HepG2 (cell line): ENCODE data around the gene TPD52L2. TPM values are rescaled to one million over a fixed set of nuclear protein-coding genes. Genes with fewer than 3 reads are reported as not detected.

Experiments used
- ATAC-seq: fragments of 200-7000 bp; cut with Tn5 transposase; 3 replicates; pipeline ENCODE4 v1.9.1; 2020; ENCODE audit warnings: mild to moderate bottlenecking, moderate library complexity
- BruUV-seq: library from RNA; stranded (reverse); fragments of 400-500 nt; replicated peaks from 2 replicates; lab custom pipeline; 2021; lab: Mats Ljungman, UMichigan
- CTCF ChIA-PET: fragments of 300-600 bp; formaldehyde crosslinking; extraction: SDS; loops from one replicate; lab custom pipeline; 2021; ENCODE audit warnings: low total read pairs, inconsistent platforms, low intra/inter-chr PET ratio; lab: Yijun Ruan, JAX
- POLR2A ChIA-PET: fragments of 350-600 bp; sonication (Branson Sonifier 250); formaldehyde crosslinking; loops from one replicate; lab custom pipeline; 2020; ENCODE audit warnings: antibody characterized with exemption, inconsistent platforms; lab: Yijun Ruan, JAX
- DNase-seq: peaks from one replicate; pipeline ENCODE4 v3.0.0-alpha.2; 2015; ENCODE audit warnings: low spot score
- FAIRE-seq: peaks from 3 replicates; lab custom pipeline; 2011; peaks lifted over from hg19 to GRCh38; lab: Jason Lieb, UNC
- H2AFZ ChIP-seq: one replicate; pipeline ENCODE4 v1.6.1; 2011; ENCODE audit warnings: low read length, inconsistent platforms
- H3K27ac ChIP-seq: fragments of 300-600 bp; 3 replicates; pipeline ENCODE4 v1.8.0; 2011; ENCODE audit warnings: mixed run types, mild to moderate bottlenecking, mixed read lengths, low read length, inconsistent platforms; ENCODE audit not compliant: insufficient read depth; ENCODE audit errors: extremely low read length
- H3K27me3 ChIP-seq, 2 experiments: fragments of 200-600 bp in 1 of 2; 2 replicates in 1 of 2; 3 replicates in 1 of 2; pipeline versions ENCODE4 v1.6.0 to v1.8.0; 2011; ENCODE audit warnings: low read length in 2 of 2, mild to moderate bottlenecking in 2 of 2, moderate library complexity in 2 of 2, inconsistent platforms in 1 of 2; ENCODE audit not compliant: insufficient read depth in 2 of 2, control insufficient read depth in 1 of 2
- H3K36me3 ChIP-seq, 2 experiments: fragments of 200-600 bp in 1 of 2; replicated peaks in 1 of 2; 2 replicates in 1 of 2; 3 replicates in 1 of 2; pipeline versions ENCODE4 v1.5.1 to v1.8.0; 2011; ENCODE audit warnings: low read length in 2 of 2, inconsistent platforms in 1 of 2; ENCODE audit not compliant: insufficient read depth in 2 of 2, control insufficient read depth in 1 of 2
- H3K4me1 ChIP-seq: 2 replicates; pipeline ENCODE4 v1.5.1; 2012; ENCODE audit warnings: low read length, inconsistent platforms; ENCODE audit not compliant: insufficient read depth
- H3K4me2 ChIP-seq: 2 replicates; pipeline ENCODE4 v1.6.0; 2011; ENCODE audit warnings: low read depth, low read length, inconsistent platforms
- H3K4me3 ChIP-seq, 3 experiments: fragments of 200-600 bp in 1 of 3; sonication (generic), shearing (Covaris generic) in 1 of 3; replicated peaks in 1 of 3; 2 replicates each; pipeline ENCODE4 v1.5.1; 2011 to 2016; ENCODE audit warnings: low read length in 3 of 3, inconsistent platforms in 2 of 3, low read depth in 2 of 3, mild to moderate bottlenecking in 2 of 3, control low read depth in 1 of 3, mixed read lengths in 1 of 3; ENCODE audit not compliant: insufficient read depth in 1 of 3
- H3K79me2 ChIP-seq: one replicate; pipeline ENCODE4 v1.6.1; 2011; ENCODE audit warnings: low read length, inconsistent platforms; ENCODE audit not compliant: insufficient read depth
- H3K9ac ChIP-seq: 2 replicates; pipeline ENCODE4 v1.6.0; 2011; ENCODE audit warnings: mild to moderate bottlenecking, low read depth, low read length, inconsistent platforms; ENCODE audit not compliant: insufficient read depth
- H3K9me3 ChIP-seq: 2 replicates; pipeline ENCODE4 v1.5.1; 2012; ENCODE audit warnings: mild to moderate bottlenecking, low read length
- H4K20me1 ChIP-seq: 2 replicates; pipeline ENCODE4 v1.6.0; 2011; ENCODE audit warnings: inconsistent platforms, mild to moderate bottlenecking, low read length, moderate library complexity; ENCODE audit not compliant: insufficient read depth
- AHR ChIP-seq: IDR thresholded peaks from 2 replicates; pipeline ENCODE4 v1.6.1; 2018; ENCODE audit warnings: missing genetic modification reagents, missing compliant biosample characterization
- BHLHE40 ChIP-seq: IDR thresholded peaks from 2 replicates; pipeline ENCODE4 v1.6.1; 2011; ENCODE audit warnings: low read length, improper control_type of control experiment
- DMAP1 ChIP-seq: IDR thresholded peaks from 2 replicates; pipeline ENCODE4 v1.6.1; 2016
- ETV6 ChIP-seq: sonication (generic); formaldehyde crosslinking; conservative IDR thresholded peaks from 2 replicates; pipeline ENCODE4 v1.4.0; 2020; ENCODE audit warnings: missing genetic modification reagents
- HES4 ChIP-seq: sonication (generic); formaldehyde crosslinking; IDR thresholded peaks from 2 replicates; pipeline ENCODE4 v1.9.0; 2021; ENCODE audit warnings: mild to moderate bottlenecking, missing genetic modification reagents, borderline replicate concordance
- HINFP ChIP-seq: sonication (generic); formaldehyde crosslinking; IDR thresholded peaks from 2 replicates; pipeline ENCODE4 v1.4.0; 2020; ENCODE audit warnings: low read depth, mild to moderate bottlenecking, missing genetic modification reagents
- HNRNPUL1 ChIP-seq: fragments of 200-400 bp; formaldehyde crosslinking; IDR thresholded peaks from 2 replicates; pipeline ENCODE4 v1.6.1; 2017; ENCODE audit warnings: low read depth, mild to moderate bottlenecking, low read length, moderate library complexity
- PITX1 ChIP-seq: sonication (generic); formaldehyde crosslinking; IDR thresholded peaks from 2 replicates; pipeline ENCODE4 v1.5.1; 2020; ENCODE audit warnings: mild to moderate bottlenecking, missing genetic modification reagents
- RBAK ChIP-seq: sonication (generic); formaldehyde crosslinking; IDR thresholded peaks from 2 replicates; pipeline ENCODE4 v1.5.1; 2020; ENCODE audit warnings: mild to moderate bottlenecking, missing genetic modification reagents
- RFXAP ChIP-seq: sonication (generic); formaldehyde crosslinking; IDR thresholded peaks from 2 replicates; pipeline ENCODE4 v1.4.0; 2020; ENCODE audit warnings: missing genetic modification reagents, borderline replicate concordance
- STAT6 ChIP-seq: sonication (generic); formaldehyde crosslinking; IDR thresholded peaks from 2 replicates; pipeline ENCODE4 v1.4.0; 2020; ENCODE audit warnings: missing genetic modification reagents, mild to moderate bottlenecking, borderline replicate concordance
- TBX2 ChIP-seq: sonication (generic); formaldehyde crosslinking; IDR thresholded peaks from 2 replicates; pipeline ENCODE4 v1.5.0; 2020; ENCODE audit warnings: missing genetic modification reagents, mild to moderate bottlenecking, borderline replicate concordance
- ZFP82 ChIP-seq: sonication (generic); formaldehyde crosslinking; IDR thresholded peaks from 2 replicates; pipeline ENCODE4 v1.5.1; 2020; ENCODE audit warnings: mild to moderate bottlenecking, missing genetic modification reagents, borderline replicate concordance
- ZNF24 ChIP-seq: fragments of 450-650 bp; IDR thresholded peaks from 2 replicates; pipeline ENCODE4 v1.6.1; 2017; ENCODE audit warnings: antibody characterized with exemption, mild to moderate bottlenecking
- ZNF615 ChIP-seq: sonication (generic); formaldehyde crosslinking; IDR thresholded peaks from 2 replicates; pipeline ENCODE4 v1.5.0; 2020; ENCODE audit warnings: mild to moderate bottlenecking, missing genetic modification reagents, borderline replicate concordance
- ZNF746 ChIP-seq: sonication (generic); formaldehyde crosslinking; IDR thresholded peaks from 2 replicates; pipeline ENCODE4 v1.8.0; 2022; ENCODE audit warnings: mild to moderate bottlenecking, missing genetic modification reagents
- WGBS: methylation state at CpG from one replicate; pipeline ENCODE4 v1.1.6; 2017; ENCODE audit warnings: low lambda C conversion rate; 5-methylcytosine and 5-hydroxymethylcytosine counted together
- in situ Hi-C: cut with HindIII; loops from 2 replicates; pipeline ENCODE4 v1.10.0; 2017; ENCODE audit warnings: low pct_unique_long_range_greater_than_20kb; ENCODE audit not compliant: extremely low pct_ligation_motif_present
- intact Hi-C: fragments of 100-400 bp; cut with micrococcal nuclease; formaldehyde crosslinking; loops from one replicate; pipeline ENCODE4 v1.10.0; 2022; ENCODE audit not compliant: unreplicated experiment
- polyA plus RNA-seq, 8 experiments: library from polyadenylated mRNA; depleted of rRNA in 3 of 8; stranded (reverse) in 7 of 8; unstranded in 1 of 8; fragments of >200 nt; fragmentation: Illumina TruSeq in 4 of 8; extraction: Trizol in 4 of 8; gene quantifications; 2 replicates each; pipeline versions ENCODE4 v1.2.1 to v1.2.3, GENCODE V29; 2011 to 2016; ENCODE audit warnings: low read depth in 4 of 8, missing spikeins in 1 of 8, mixed read lengths in 1 of 8; ENCODE audit not compliant: insufficient read depth in 1 of 8
- total RNA-seq, 5 experiments: library from RNA; depleted of rRNA; stranded (reverse); fragments of >200 nt; fragmentation: Illumina TruSeq; extraction: Trizol; gene quantifications; 2 replicates each; pipeline ENCODE4 v1.2.3, GENCODE V29; 2016; ENCODE audit warnings: low read depth in 1 of 5
- TF ChIP-seq, protein P1 (sequence below): IDR thresholded peaks from 2 replicates; pipeline ENCODE4 v1.6.1; 2012; ENCODE audit warnings: low read length, improper control_type of control experiment

Gene TPD52L2
- total and polyA plus RNA-seq, 2 of the 13 experiments (the other 11 are each of a cell fraction or from before 2014, with no cell fraction given), result 156 to 184 TPM

DNA sequence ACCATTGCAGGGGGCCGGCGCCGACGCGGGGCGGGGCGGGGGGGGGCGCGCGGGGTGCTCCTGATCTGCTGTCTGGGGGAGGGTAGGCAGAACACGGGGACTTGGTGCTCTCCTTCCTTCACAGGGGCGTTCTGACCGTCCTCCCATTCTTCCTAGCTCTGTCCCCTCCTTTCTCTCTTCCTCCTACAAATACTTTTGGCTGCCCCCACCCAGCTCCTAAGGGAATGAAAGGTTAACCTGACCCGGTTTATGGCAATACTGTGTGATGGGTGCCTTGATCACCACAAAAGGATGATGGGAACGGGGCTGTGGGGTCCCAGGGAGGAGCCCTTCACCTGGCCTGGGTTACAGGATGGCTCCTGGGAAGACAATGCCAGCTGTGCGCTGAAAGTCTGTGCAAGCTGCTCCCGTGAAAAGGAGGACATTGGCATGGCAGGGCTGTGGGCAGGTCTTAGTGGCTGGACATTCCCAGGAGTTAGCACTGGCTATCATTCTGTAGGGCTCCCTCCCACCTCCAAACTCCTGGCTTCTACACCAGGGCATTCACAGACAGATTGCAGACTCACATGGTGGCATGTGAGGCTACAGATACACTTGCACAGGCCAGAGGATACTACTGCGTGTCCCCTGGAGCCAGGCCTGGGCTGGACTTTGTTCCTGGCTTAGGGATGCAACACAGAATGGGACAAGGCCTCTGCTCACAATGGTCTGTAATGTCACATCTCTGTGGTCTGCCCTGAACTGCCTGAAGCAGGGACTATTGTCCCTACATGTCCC, 1.9 kb upstream of the TPD52L2 start:
- H4K20me1 ChIP-seq, result 0 out of 2 replicates have a peak, but pooled peaks cover under 1% of the 10 kb centered on the region
- H3K4me2 ChIP-seq, result peak overlapping the region; percentile 94
- peak overlapping the region; percentile 94 for H3K9ac ChIP-seq
- H3K27me3 ChIP-seq, result no peaks in the 10 kb centered on the region; a peak in 1 of 5 replicates
- intact Hi-C loops, result loop anchor here (10.0 kb wide), 1 partner anchor 118 kb away; no protein-coding TSS in a partner anchor
- peak overlapping the region; percentile 78 to 96 (median 78) for H3K4me3 ChIP-seq
- 75% methylated on average over 18 of the region's 18 CpGs for WGBS
- peaks cover 30% of the 10 kb centered on the region for H3K79me2 ChIP-seq
- ChIA-PET POLR2A (interaction anchor here (1.0 to 4.6 kb wide), 19 partner anchors 8 to 221 kb away, joined by 3 to 71 read pairs (median 14); partner anchors contain the start of genes ARFRP1, DNAJC5, LIME1 and PRPF6), CTCF (interaction anchor here (1.5 to 2.1 kb wide), 5 partner anchors 34 to 325 kb away, joined by 4 to 15 read pairs (median 9); partner anchors contain the start of genes ARFRP1, PTK6 and ZGPAT)
- H2AFZ ChIP-seq, result no peak overlapping the region
- peaks cover 2 to 3% of the 10 kb centered on the region in 2 experiments; a peak in 3 of 5 replicates for H3K36me3 ChIP-seq
- no TSS peak for BruUV-seq
- peak overlapping the region; percentile 89 for H3K27ac ChIP-seq
- peak; percentile 17 for ATAC-seq
- in situ Hi-C loops, result no loop called here
- DNase-seq, result peak; percentile 87
- no peak for FAIRE-seq
- H3K4me1 ChIP-seq, result peaks cover 51% of the 10 kb centered on the region
- no peaks in the 10 kb centered on the region for H3K9me3 ChIP-seq
- TF ChIP-seq HES4, result no peak
- no peak for TF ChIP-seq BHLHE40
- 0 out of 2 replicates have a peak, but pooled peaks have one; percentile 26 for TF ChIP-seq DMAP1 (CRISPR knock-in tag)
- TF ChIP-seq TBX2 (CRISPR knock-in tag), result no peak
- no peak for TF ChIP-seq RFXAP (CRISPR knock-in tag)
- TF ChIP-seq HNRNPUL1, result no peak
- TF ChIP-seq HINFP (CRISPR knock-in tag), result no peak
- TF ChIP-seq PITX1 (CRISPR knock-in tag), result no peak
- TF ChIP-seq ETV6, result no peak
- TF ChIP-seq ZFP82 (CRISPR knock-in tag), result no peak
- TF ChIP-seq STAT6 (CRISPR knock-in tag), result no peak
- TF ChIP-seq, protein P1, sequence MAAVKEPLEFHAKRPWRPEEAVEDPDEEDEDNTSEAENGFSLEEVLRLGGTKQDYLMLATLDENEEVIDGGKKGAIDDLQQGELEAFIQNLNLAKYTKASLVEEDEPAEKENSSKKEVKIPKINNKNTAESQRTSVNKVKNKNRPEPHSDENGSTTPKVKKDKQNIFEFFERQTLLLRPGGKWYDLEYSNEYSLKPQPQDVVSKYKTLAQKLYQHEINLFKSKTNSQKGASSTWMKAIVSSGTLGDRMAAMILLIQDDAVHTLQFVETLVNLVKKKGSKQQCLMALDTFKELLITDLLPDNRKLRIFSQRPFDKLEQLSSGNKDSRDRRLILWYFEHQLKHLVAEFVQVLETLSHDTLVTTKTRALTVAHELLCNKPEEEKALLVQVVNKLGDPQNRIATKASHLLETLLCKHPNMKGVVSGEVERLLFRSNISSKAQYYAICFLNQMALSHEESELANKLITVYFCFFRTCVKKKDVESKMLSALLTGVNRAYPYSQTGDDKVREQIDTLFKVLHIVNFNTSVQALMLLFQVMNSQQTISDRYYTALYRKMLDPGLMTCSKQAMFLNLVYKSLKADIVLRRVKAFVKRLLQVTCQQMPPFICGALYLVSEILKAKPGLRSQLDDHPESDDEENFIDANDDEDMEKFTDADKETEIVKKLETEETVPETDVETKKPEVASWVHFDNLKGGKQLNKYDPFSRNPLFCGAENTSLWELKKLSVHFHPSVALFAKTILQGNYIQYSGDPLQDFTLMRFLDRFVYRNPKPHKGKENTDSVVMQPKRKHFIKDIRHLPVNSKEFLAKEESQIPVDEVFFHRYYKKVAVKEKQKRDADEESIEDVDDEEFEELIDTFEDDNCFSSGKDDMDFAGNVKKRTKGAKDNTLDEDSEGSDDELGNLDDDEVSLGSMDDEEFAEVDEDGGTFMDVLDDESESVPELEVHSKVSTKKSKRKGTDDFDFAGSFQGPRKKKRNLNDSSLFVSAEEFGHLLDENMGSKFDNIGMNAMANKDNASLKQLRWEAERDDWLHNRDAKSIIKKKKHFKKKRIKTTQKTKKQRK, result no peak
- TF ChIP-seq ZNF746 (CRISPR knock-in tag), result no peak
- TF ChIP-seq ZNF615, result no peak
- TF ChIP-seq ZNF24, result no peak
- TF ChIP-seq RBAK (CRISPR knock-in tag), result no peak
- TF ChIP-seq AHR, result no peak
